Stimulated activated CD4-positive, alpha-beta T cell treated with anti-CD3 and anti-CD28 coated beads, TNF-alpha, amount 100 ng/mL, for 4 hours (primary cell): ENCODE measurements around the gene CDKN2A.
"Not testable (repeated sequence)": the region's sequence is repeated elsewhere in the genome, so short reads cannot be mapped to it uniquely, and the experiment has no call there.

ENCODE experiments used
- DNase-seq, 3 experiments: peaks; one replicate each; pipeline ENCODE4 v3.0.0-alpha.2; 2020; ENCODE audit warnings: low read depth in 3 of 3

CDKN2A gene

GRCh38 chr9:21982391-21982790, 11.8 kb downstream of the CDKN2A start:
- DNase-seq, result no peak

GRCh38 chr9:21976334-21976875, 17.8 kb downstream of the CDKN2A start:
- DNase-seq, result no peak

- DNase-seq, result peak in 2 of 3 experiments; percentile 38 to 46
Observed at GRCh38 chr9:21974722-21975409, 19.3 kb downstream of the CDKN2A start.

- DNase-seq, result no peak
Observed at GRCh38 chr9:21974343-21974721, 19.9 kb downstream of the CDKN2A start.

- no peak for DNase-seq
Observed at GRCh38 chr9:21972361-21972760, 21.8 kb downstream of the CDKN2A start.

GRCh38 chr9:21970800-21971640, 23.2 kb downstream of the CDKN2A start:
- DNase-seq, result no peak

- no peak for DNase-seq
Observed at GRCh38 chr9:21969951-21970799, 24.0 kb downstream of the CDKN2A start.

GRCh38 chr9:21969011-21969940, 24.9 kb downstream of the CDKN2A start:
- DNase-seq, result no peak

- DNase-seq, result no peak
Observed at GRCh38 chr9:21968331-21969010, 25.7 kb downstream of the CDKN2A start.

GRCh38 chr9:21967702-21968101, 26.5 kb downstream of the CDKN2A start:
- DNase-seq, result no peak

GRCh38 chr9:21967169-21967568, 27.0 kb downstream of the CDKN2A start:
- no peak for DNase-seq

GRCh38 chr9:21966140-21966851, 27.9 kb downstream of the CDKN2A start:
- DNase-seq, result no peak

GRCh38 chr9:21965401-21965951, 28.7 kb downstream of the CDKN2A start:
- DNase-seq, result no peak

GRCh38 chr9:21964925-21965385, 29.2 kb downstream of the CDKN2A start:
- peak in 2 of 3 experiments; percentile 39 to 42 for DNase-seq

GRCh38 chr9:21961569-21961968, 32.6 kb downstream of the CDKN2A start:
- DNase-seq, result no peak

GRCh38 chr9:21959268-21959667, 34.9 kb downstream of the CDKN2A start:
- not testable (repeated sequence) for DNase-seq

GRCh38 chr9:21958833-21959232, 35.4 kb downstream of the CDKN2A start:
- DNase-seq, result no peak

GRCh38 chr9:21945606-21946005, 48.6 kb downstream of the CDKN2A start:
- DNase-seq, result no peak

GRCh38 chr9:21943464-21943863, 50.7 kb downstream of the CDKN2A start:
- no peak for DNase-seq
